ENCODE measurements around the gene PDGFRB.

DNA sequence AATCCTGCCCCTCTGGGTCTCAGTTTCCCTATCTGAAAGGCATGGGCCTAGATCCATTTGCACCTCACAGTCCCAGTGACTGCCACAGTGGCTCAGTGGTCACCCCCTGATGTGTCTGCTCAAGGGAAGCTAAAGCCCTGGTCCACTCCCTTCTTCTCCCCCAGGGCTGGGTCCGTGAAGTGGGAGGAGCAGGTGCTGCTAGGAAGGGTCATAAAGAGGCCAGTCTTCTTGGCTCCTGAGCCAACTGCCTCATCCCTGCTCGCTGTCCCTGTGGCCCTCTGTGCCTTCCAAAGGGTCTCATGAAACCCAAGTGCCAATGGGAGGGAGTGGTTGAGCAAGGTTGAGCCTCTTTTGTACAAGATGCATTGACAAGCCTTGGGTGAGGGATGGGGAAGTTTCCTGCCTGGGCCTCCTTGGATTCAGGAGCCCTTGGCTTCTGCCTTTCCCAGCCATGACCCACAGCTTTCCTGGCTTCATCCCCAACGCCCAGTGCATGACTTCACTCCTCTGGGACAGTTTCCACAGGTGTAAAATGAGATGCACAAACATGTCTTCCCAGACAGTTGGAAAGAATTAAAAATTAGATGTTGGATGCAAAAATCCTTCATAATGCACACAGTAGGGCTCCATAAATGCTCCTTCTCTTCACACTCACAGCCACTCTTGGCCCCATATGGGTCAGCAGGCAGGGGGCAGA is 32.6 kb upstream of the PDGFRB start:
- TF ChIP-seq POLR2A (IDR thresholded peaks at IDR 0.05), result no peak
- TF ChIP-seq, protein P1, sequence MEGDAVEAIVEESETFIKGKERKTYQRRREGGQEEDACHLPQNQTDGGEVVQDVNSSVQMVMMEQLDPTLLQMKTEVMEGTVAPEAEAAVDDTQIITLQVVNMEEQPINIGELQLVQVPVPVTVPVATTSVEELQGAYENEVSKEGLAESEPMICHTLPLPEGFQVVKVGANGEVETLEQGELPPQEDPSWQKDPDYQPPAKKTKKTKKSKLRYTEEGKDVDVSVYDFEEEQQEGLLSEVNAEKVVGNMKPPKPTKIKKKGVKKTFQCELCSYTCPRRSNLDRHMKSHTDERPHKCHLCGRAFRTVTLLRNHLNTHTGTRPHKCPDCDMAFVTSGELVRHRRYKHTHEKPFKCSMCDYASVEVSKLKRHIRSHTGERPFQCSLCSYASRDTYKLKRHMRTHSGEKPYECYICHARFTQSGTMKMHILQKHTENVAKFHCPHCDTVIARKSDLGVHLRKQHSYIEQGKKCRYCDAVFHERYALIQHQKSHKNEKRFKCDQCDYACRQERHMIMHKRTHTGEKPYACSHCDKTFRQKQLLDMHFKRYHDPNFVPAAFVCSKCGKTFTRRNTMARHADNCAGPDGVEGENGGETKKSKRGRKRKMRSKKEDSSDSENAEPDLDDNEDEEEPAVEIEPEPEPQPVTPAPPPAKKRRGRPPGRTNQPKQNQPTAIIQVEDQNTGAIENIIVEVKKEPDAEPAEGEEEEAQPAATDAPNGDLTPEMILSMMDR (IDR thresholded peaks at IDR 0.05), result no peak
